Activated naive CD4-positive, alpha-beta T cell treated with anti-CD3 and anti-CD28 coated beads, Interleukin-2, amount 10 ng/mL, durations not matched to agents 7 days and 5 days (primary cell): ENCODE measurements around the gene DOCK2.

ENCODE experiments used
- CTCF ChIA-PET: fragments of 350-600 bp; sonication (Branson Sonifier 250); formaldehyde crosslinking; loops from one replicate; lab custom pipeline; 2021; ENCODE audit warnings: antibody characterized with exemption; lab: Charles Lee
- DNase-seq: peaks from one replicate; pipeline ENCODE4 v3.0.0-alpha.2; 2020
- H3K27ac Mint-ChIP-seq: one replicate; pipeline ENCODE4 v1.8.0; 2021; ENCODE audit warnings: mild to moderate bottlenecking, moderate library complexity, mixed read lengths
- H3K27me3 Mint-ChIP-seq: one replicate; pipeline ENCODE4 v1.8.0; 2021; ENCODE audit warnings: mild to moderate bottlenecking, mixed read lengths
- H3K36me3 Mint-ChIP-seq: one replicate; pipeline ENCODE4 v1.8.0; 2021; ENCODE audit warnings: mixed read lengths
- H3K4me1 Mint-ChIP-seq: one replicate; pipeline ENCODE4 v1.8.0; 2021; ENCODE audit warnings: mixed read lengths
- H3K4me3 Mint-ChIP-seq: one replicate; pipeline ENCODE4 v1.8.0; 2021; ENCODE audit warnings: mild to moderate bottlenecking, moderate library complexity, mixed read lengths
- H3K9me3 Mint-ChIP-seq: one replicate; pipeline ENCODE4 v1.8.0; 2021; ENCODE audit warnings: mixed read lengths

DOCK2 gene

DNA sequence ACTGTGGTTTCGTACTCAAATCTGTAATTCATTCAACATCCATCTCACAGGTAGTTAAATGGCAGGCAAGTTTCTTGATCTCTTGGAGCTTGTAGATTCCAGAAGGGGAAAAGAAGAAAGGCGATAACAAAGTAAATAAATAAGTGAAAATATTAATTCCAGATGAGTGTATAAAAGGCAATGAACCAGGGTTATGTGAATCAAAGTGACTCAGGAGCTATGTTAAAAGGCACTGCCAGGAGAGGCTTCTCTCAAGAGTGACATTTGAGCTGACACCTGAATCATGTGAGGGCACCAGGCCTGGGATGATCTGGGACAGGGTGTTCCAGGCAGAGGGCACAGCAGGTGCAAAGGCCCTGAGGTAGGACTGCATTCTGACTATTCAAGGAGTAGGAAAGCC is 45.0 kb downstream of the DOCK2 start:
- Mint-ChIP-seq H3K4me1 (no peaks in the 10 kb centered on the region), H3K36me3 (peaks cover 67% of the 10 kb centered on the region), H3K27ac (no peak overlapping the region), H3K9me3 (no peaks in the 10 kb centered on the region), H3K27me3 (no peaks in the 10 kb centered on the region), H3K4me3 (no peak overlapping the region)
- DNase-seq: no peak
- CTCF ChIA-PET: no interaction called here

DNA sequence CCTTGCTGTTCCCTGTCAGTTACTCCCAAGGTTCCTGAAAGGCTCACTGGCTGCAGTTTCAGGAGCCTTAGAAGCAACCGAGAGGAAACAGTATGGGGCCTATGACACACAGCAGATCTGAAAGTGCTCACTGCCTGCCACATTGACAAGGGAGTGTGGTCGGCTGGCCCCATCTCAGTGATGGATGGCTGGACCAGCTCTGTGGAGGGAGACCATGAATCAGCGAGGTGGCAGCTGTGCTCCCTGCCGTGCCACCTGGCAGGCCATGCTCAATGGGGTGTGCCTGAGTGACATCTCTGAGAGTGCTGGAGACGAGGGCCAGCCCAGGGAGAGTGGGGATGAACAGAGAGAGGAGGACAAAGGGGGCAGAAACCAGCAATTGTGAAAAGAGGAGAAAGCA is 49.1 kb downstream of the DOCK2 start:
- Mint-ChIP-seq H3K36me3 (peaks cover 73% of the 10 kb centered on the region), H3K9me3 (no peaks in the 10 kb centered on the region), H3K4me1 (no peaks in the 10 kb centered on the region), H3K27ac (peak overlapping the region; percentile 57), H3K4me3 (no peak overlapping the region), H3K27me3 (no peaks in the 10 kb centered on the region)
- CTCF ChIA-PET: no interaction called here
- DNase-seq: no peak

DNA sequence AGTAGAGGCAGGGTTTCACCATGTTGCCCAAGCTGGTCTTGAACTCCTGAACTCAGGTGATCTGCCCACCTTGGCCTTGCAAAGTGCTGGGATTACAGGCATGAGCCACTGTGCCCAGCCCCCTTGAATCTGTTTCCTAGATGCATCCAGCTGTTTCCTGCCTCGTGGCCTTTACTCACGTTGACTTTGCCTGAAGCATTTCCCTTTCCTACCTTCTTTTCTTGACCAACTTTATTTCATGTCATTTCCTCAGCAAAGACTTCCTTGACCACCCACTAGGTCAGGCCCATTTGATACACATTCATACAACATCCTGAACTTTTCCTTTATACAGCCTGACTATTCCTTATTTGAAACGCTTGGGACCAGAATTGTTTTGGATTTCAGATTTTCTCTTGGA is 51.0 kb downstream of the DOCK2 start:
- Mint-ChIP-seq H3K9me3 (no peaks in the 10 kb centered on the region), H3K4me3 (no peak overlapping the region), H3K4me1 (no peaks in the 10 kb centered on the region), H3K36me3 (peaks cover 67% of the 10 kb centered on the region), H3K27me3 (no peaks in the 10 kb centered on the region), H3K27ac (peak overlapping the region; percentile 38)
- CTCF ChIA-PET: no interaction called here
- DNase-seq: no peak

DNA sequence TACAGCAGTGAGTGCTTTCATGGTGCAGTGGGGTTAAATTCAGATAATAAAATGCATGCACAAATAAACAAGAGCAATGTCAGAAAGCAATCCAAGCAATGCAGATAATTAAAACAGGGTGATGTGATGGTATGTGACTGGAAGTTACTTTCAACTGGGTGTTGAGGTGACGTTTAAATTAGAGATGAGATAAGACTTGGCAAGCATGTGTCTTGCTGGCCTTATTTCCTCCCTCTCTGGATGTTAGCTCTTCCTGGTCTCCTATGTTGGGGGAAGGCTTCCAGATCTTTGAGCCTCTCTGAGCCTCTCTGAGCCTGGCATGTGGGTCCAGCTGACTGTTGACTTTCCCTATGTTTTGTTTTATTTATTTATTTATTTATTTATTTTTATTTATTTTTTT is 54.4 kb downstream of the DOCK2 start:
- CTCF ChIA-PET: no interaction called here
- no peaks in the 10 kb centered on the region for H3K9me3 Mint-ChIP-seq
- no peak for DNase-seq
- H3K27ac Mint-ChIP-seq: no peak overlapping the region
- H3K36me3 Mint-ChIP-seq: peaks cover 69% of the 10 kb centered on the region
- no peak overlapping the region for H3K4me3 Mint-ChIP-seq
- H3K4me1 Mint-ChIP-seq: no peaks in the 10 kb centered on the region
- H3K27me3 Mint-ChIP-seq: no peaks in the 10 kb centered on the region

DNA sequence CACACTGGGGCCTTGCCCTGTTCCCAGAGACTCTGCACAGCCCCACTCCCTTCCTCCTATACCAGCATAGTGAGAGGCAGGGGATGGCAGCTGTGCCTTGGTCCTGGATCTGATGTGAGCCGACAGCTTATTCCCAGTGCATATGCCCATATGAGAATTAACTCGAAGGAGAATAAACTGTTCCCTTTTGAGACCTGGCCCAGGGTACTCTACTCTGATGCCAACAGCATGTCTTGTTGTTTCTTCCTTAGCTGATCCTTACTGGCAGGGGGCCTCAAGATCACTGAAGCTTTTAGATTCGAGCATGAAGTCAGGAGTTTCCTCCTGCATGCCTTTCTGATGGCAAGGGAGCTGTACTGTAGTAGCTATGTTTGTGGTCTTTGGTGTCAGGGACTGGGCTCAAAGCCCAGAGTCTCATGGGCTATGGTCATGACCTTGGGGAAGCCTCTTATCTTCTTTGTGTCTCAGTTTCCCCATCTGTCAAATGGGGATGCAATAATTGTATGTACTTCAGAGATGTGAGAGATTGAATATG is 57.1 kb downstream of the DOCK2 start:
- DNase-seq: no peak
- CTCF ChIA-PET: no interaction called here
- no peak overlapping the region for H3K27ac Mint-ChIP-seq

DNA sequence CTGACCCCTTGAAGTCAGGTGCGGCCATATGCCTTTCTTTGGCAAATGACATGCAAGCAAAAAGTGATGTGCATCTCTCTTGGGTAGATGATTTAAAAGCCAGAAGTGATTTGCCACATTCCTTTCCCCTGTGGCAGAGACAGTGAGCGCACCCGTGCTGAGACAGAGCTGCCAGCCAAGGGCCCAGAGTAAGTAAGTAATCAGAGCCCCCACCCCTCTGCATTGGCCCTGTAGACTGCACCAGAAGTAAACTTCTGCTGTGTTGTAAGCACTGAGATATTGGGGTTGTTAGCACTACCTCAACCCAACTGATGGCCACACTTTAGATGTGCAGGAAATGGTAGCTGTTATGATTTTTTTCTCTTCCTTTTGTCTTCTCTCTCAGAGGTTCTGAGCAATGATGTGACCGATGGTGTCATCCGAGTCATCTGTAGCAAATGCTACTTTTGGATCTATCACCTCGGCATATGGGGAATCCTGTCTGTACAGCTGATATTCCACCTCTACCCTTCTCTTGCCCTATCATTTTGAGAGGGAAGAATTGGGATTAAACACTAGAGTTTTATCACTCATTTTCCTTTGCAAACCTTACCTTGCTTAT is 58.0 kb downstream of the DOCK2 start:
- Mint-ChIP-seq H3K27ac (peak overlapping the region; percentile 60), H3K4me3 (no peak overlapping the region), H3K36me3 (peaks cover 75% of the 10 kb centered on the region), H3K27me3 (no peaks in the 10 kb centered on the region), H3K4me1 (no peaks in the 10 kb centered on the region), H3K9me3 (no peaks in the 10 kb centered on the region)
- DNase-seq: no peak
- CTCF ChIA-PET: no interaction called here

More for the DNA sequence above, 57.1 kb downstream of the DOCK2 start:
- Mint-ChIP-seq H3K9me3 (no peaks in the 10 kb centered on the region), H3K27me3 (no peaks in the 10 kb centered on the region), H3K4me3 (no peak overlapping the region), H3K4me1 (no peaks in the 10 kb centered on the region), H3K36me3 (peaks cover 74% of the 10 kb centered on the region)

DNA sequence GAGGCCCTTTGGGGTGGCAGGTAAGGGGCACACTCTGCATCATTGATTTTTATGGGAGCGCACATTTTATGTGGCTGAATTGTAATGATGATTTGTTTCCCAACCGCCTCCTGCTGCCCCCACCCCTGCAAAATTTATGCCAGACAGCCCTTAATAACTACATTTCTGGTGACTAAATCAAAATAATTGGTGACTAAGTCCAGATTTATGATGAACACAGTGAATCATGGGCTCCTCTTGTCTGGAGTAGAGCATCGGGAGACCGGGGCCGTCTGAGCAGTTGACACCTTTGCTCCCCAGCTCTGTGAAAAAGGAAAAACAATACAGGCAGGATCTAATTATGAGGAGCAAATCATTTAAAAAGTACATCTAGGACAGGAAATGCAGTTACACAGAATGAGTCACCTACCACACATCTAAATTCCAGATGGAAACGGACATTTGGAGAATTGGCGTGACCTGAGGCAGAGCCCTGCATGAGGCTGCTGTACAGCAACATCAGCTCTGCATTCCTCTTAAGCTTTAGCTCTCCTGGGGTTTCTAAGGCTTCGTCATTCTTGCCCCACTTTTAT is 58.9 kb downstream of the DOCK2 start:
- Mint-ChIP-seq H3K4me3 (no peak overlapping the region), H3K36me3 (peaks cover 71% of the 10 kb centered on the region), H3K4me1 (no peaks in the 10 kb centered on the region), H3K27ac (no peak overlapping the region), H3K9me3 (no peaks in the 10 kb centered on the region), H3K27me3 (no peaks in the 10 kb centered on the region)
- DNase-seq: no peak
- CTCF ChIA-PET: no interaction called here

DNA sequence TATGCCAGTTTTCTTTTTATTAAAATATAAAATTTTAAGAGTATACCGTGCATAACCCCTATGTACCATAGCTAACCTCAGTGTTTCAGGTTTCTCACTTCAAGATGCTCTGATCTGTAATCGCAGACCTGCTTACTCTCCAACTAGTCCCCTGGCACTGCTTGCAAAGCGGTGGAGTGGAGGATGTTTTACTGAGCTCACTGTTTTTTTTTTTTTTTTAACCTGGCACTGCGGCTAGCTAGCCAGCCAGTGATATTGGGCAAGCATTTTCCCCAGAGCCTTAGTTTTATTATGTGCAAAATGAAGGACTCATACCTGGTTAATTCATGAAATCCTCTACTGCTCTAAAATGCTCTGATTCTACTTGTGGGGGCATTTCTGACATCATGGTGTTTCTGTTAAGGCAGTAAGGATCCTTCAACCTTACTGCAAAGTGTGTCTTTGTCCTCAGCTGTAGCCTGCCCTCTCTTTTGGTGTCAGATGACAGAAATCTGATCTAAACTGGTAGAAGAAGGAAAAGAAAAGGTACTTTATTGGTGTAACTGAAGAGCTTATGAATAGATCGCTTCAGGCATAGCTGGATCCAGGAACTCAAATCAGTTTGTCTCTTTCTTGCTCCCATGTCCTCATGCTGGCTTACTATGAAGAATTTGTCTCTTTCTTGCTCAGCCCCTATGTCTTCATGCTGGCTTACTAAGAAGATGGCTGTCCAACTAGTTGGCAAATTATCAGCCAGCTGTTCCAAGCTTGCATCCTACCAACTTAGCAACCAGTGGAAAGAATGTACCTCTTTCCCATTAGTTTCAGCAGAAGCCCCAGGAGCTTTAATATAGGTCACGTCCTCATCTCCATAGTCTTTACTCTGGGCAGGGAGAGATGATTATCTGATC is 59.8 kb downstream of the DOCK2 start:
- Mint-ChIP-seq H3K9me3 (no peaks in the 10 kb centered on the region), H3K27me3 (no peaks in the 10 kb centered on the region), H3K36me3 (peaks cover 73% of the 10 kb centered on the region), H3K4me1 (no peaks in the 10 kb centered on the region), H3K27ac (peak overlapping the region; percentile 30), H3K4me3 (no peak overlapping the region)
- CTCF ChIA-PET: interaction anchor here (1.2 kb wide), 1 partner anchor 20 kb away, joined by 4 read pairs; no protein-coding TSS in a partner anchor
- DNase-seq: no peak

DNA sequence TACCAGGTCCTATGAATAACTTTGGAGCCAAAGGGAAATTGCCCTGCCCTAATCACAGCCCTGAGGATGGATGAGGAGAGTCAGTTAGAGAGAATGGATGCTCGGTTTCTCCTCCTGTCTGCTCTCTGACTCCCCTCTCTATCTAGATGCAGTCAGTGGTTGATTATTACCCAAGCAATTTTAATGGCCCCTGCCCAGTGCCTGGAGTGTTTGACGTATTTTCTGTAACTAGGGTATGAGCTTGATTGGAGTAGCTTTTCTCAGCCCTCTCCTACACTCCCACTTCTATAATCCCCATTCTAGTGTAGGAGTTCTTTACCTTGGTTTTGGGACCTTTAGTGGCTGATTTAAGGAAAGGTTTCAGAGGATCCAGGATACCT is 60.4 kb downstream of the DOCK2 start:
- H3K27ac Mint-ChIP-seq: no peak overlapping the region
- H3K9me3 Mint-ChIP-seq: no peaks in the 10 kb centered on the region
- H3K27me3 Mint-ChIP-seq: no peaks in the 10 kb centered on the region
- CTCF ChIA-PET: interaction anchor here (1.2 kb wide), 1 partner anchor 21 kb away, joined by 4 read pairs; no protein-coding TSS in a partner anchor
- H3K4me1 Mint-ChIP-seq: no peaks in the 10 kb centered on the region
- no peak for DNase-seq
- peaks cover 78% of the 10 kb centered on the region for H3K36me3 Mint-ChIP-seq
- no peak overlapping the region for H3K4me3 Mint-ChIP-seq

DNA sequence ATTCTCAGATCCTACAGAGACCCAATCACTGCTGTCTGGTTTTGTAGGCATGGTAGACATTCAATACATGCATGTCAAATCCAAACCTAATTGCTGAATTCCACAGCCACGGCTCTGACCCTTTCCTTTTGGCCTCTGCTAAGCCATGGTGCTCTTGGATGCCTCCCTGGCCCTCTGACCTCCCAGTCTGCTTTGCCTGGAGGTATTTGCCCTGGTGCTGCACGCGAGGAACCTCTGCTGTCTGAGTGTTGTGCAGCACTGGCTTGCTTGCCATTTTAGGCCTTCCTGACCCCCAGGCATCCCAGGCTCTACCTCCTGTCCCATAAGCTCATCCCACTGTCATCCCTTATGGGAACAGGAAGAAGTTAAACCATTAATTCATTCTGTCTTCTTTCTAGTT is 60.9 kb downstream of the DOCK2 start:
- Mint-ChIP-seq H3K9me3 (no peaks in the 10 kb centered on the region), H3K4me3 (no peak overlapping the region), H3K36me3 (peaks cover 76% of the 10 kb centered on the region), H3K27me3 (no peaks in the 10 kb centered on the region), H3K4me1 (no peaks in the 10 kb centered on the region), H3K27ac (no peak overlapping the region)
- DNase-seq: no peak
- CTCF ChIA-PET: interaction anchor here (1.2 kb wide), 1 partner anchor 21 kb away, joined by 4 read pairs; no protein-coding TSS in a partner anchor

DNA sequence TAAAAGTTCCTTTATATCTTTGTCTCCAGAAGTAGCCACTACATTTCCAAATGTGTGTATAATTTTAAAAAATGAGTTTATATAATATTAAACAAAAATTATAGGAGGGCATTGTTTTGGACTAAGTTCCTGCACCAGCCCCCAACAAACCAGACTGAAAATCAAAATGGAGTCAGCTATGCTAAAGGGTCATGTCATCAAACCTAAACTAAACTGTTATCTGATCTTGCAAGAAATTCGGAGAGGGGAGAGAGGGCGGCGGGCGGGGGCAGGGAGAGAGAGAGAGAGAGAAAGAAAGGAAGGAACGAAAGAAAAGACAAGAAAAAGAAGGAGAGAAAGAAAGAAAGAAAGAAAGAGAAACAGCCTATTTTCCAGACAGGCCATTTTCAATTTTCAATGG is 63.5 kb downstream of the DOCK2 start:
- H3K27ac Mint-ChIP-seq: no peak overlapping the region
- peaks cover 71% of the 10 kb centered on the region for H3K36me3 Mint-ChIP-seq
- no peaks in the 10 kb centered on the region for H3K4me1 Mint-ChIP-seq
- CTCF ChIA-PET: no interaction called here
- DNase-seq: no peak
- no peaks in the 10 kb centered on the region for H3K27me3 Mint-ChIP-seq
- H3K9me3 Mint-ChIP-seq: no peaks in the 10 kb centered on the region
- no peak overlapping the region for H3K4me3 Mint-ChIP-seq

DNA sequence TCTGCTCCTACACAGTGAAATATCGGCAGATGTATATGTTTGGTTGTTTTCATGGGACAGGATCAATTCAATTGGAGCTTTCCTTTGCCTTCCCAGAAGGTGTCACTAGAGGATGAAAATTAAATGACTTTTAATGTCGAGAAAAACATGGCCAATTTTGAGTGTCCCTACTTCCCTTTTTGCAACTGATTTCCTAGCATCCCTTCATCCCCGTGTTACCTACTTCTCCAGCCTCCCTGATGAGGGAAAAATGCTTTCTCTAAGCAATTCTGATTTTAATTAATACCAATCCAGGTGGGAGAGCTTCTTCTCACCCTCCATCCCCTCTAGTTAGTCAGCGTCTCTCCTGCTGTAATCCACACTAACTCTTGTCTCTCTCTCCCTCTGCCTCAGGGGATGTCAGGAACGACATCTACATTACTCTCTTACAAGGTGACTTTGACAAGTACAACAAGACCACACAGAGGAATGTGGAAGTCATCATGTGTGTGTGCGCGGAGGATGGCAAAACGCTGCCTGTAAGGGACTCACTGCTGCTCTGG is 64.9 kb downstream of the DOCK2 start:
- Mint-ChIP-seq H3K27me3 (no peaks in the 10 kb centered on the region), H3K36me3 (peaks cover 69% of the 10 kb centered on the region), H3K4me3 (no peak overlapping the region), H3K9me3 (no peaks in the 10 kb centered on the region), H3K27ac (no peak overlapping the region), H3K4me1 (no peaks in the 10 kb centered on the region)
- DNase-seq: no peak
- CTCF ChIA-PET: interaction anchor here (0.7 to 1.6 kb wide), 2 partner anchors 19 to 278 kb away, joined by 3 to 4 read pairs; partner anchors contain the start of gene INSYN2B

DNA sequence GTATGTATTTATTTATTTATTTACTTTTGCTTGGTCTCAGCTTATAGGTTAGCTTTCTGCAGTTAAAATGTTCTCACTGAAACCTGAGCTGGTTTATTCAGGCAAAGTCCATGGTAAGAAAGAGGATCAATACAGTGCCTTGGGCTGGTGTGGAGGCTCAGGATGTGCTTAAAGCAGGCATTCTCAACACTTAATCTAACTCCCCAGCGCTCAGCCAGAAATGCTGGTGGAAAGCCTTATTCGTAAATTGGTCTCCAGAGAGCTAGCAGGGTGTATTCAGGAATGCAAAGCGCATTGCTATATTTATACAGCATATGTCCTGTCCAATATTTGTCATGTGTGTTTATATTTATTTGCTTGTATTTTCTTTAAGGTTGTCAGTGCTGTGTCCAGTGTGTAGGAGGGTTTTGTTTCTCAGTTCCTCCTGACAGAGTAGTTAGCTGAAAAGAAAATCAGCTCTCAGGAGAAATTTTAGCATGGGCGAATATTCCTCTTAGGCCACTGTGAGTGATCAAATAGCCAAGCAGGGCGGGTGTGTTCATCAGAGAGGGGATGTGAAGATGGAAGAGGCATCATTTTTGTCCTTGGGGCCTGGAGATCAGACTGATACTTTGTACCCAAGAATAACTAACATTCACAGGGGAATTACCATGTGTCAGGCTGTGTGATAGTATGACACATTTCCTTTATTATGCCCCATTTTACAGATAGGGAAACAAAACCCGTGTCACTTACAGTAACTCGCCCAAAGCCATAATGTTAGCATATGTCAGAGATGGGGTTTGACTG is 65.8 kb downstream of the DOCK2 start:
- CTCF ChIA-PET: interaction anchor here (1.6 kb wide), 1 partner anchor 18 kb away, joined by 4 read pairs; no protein-coding TSS in a partner anchor
- H3K4me1 Mint-ChIP-seq: no peaks in the 10 kb centered on the region
- DNase-seq: no peak

More for the DNA sequence above, 65.8 kb downstream of the DOCK2 start:
- H3K27ac Mint-ChIP-seq: no peak overlapping the region
- no peaks in the 10 kb centered on the region for H3K27me3 Mint-ChIP-seq
- peaks cover 68% of the 10 kb centered on the region for H3K36me3 Mint-ChIP-seq
- H3K4me3 Mint-ChIP-seq: no peak overlapping the region
- no peaks in the 10 kb centered on the region for H3K9me3 Mint-ChIP-seq
